Mononuclear cell (primary cell): ENCODE measurements around the gene AHCYL2. TPM values are rescaled to one million over a fixed set of nuclear protein-coding genes. Genes with fewer than 3 reads are reported as not detected.
"Not testable (repeated sequence)": the region's sequence is repeated elsewhere in the genome, so short reads cannot be mapped to it uniquely, and the experiment has no call there.

Experiments used
- H3K27me3 ChIP-seq: 2 replicates; pipeline ENCODE4 v1.6.0; 2011; ENCODE audit warnings: low read length, control low read depth; ENCODE audit not compliant: insufficient read depth
- H3K4me1 ChIP-seq: 2 replicates; pipeline ENCODE4 v1.5.1; 2011; ENCODE audit warnings: mild to moderate bottlenecking, low read length, control low read depth; ENCODE audit not compliant: insufficient read depth
- H3K4me3 ChIP-seq: 2 replicates; pipeline ENCODE4 v1.5.1; 2011; ENCODE audit warnings: mild to moderate bottlenecking, low read length, moderate library complexity
- H3K9me3 ChIP-seq: 2 replicates; pipeline ENCODE4 v1.5.1; 2011; ENCODE audit warnings: low read depth, mild to moderate bottlenecking, control low read depth, low read length
- total RNA-seq: library from RNA; depleted of rRNA; stranded (reverse); fragments of >200 nt; gene quantifications from one replicate; pipeline ENCODE4 v1.2.3, GENCODE V29; 2012

The AHCYL2 gene
- total RNA-seq, 1 donor = 6.5 TPM

DNA sequence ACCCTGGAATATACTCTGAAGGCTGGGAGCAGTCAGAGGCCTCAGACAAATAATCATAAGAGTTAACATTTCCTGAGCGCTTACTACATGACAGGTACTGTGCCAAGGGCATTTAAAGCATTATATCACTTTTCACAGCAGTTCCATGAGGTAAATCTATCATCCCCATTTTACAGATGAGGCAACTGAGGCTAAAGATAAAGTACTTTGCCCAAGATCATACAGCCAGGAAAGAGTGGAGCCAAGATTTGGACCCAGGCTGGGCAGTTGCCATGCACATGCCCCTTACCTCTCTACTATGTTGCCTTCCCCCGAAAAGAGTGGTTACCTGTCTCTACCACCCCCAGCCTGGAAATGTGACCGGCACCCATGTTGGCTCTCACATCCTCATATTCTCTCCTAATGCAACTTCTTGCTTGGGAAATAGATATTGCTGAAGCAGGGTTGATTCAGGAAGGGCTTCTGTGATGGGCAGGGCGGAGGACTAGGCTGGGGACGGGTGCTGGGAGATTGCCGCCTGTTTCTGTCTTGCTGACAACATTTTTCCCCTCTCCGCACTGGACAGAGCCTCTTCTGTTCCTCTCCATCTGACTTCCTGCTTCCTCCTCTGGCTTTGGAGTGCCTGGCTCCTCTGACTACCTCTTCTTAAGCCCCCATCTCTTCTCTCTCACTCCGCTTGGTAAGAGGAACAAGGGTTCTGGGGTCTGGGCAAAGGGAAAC lies 22.6 kb upstream of the AHCYL2 start:
- H3K9me3 ChIP-seq = no peaks in the 10 kb centered on the region
- no peak overlapping the region for H3K4me3 ChIP-seq
- no peaks in the 10 kb centered on the region for H3K27me3 ChIP-seq
- H3K4me1 ChIP-seq = no peaks in the 10 kb centered on the region

DNA sequence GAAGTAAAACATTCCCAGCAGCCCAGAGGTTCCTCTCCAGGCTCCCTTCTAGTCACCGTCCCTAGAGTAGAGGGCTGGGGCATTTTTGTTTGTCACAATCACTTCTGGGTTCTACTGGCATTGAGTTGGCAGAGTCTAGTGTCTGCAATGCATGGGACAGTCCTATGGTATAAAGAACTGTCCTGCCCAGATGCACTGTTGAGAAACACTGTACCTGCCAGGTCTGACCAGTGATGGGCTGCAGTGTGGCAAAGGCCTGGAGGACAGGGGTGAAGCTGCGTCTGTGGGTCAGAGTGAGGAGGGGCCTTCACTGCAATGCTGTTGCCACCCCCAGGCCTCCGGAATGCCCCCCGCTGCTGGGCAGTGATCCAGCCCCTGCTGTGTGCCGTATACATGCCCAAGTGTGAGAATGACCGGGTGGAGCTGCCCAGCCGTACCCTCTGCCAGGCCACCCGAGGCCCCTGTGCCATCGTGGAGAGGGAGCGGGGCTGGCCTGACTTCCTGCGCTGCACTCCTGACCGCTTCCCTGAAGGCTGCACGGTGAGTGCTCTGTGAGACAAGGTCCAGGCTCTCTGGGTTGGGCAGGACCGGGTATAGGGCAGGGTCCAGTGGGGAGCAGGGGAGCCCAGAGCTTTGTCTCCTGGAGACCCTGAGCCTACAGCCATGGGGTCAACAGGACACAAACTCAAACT lies 21.6 kb upstream of the AHCYL2 start:
- no peaks in the 10 kb centered on the region for H3K9me3 ChIP-seq
- H3K4me3 ChIP-seq = no peak overlapping the region
- H3K27me3 ChIP-seq = no peaks in the 10 kb centered on the region
- no peaks in the 10 kb centered on the region for H3K4me1 ChIP-seq

DNA sequence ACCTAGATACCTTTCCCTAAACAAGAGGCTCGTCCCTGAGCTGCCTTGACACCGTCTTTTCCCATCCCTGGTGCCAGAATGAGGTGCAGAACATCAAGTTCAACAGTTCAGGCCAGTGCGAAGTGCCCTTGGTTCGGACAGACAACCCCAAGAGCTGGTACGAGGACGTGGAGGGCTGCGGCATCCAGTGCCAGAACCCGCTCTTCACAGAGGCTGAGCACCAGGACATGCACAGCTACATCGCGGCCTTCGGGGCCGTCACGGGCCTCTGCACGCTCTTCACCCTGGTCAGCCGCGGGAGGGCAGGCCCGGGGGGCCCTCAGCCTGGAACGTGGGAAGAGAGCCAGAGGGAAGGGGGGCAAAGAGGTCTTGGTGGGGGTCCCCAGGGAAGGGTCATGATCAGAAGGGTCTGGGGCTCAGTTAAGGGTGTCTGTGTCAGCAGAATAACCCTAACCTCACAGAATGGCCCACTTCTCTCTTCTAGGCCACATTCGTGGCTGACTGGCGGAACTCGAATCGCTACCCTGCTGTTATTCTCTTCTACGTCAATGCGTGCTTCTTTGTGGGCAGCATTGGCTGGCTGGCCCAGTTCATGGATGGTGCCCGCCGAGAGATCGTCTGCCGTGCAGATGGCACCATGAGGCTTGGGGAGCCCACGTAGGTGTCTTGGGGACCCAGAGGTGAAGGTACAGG lies 19.6 kb upstream of the AHCYL2 start:
- Histone ChIP-seq H3K4me1 (no peaks in the 10 kb centered on the region), H3K4me3 (no peak overlapping the region), H3K27me3 (no peaks in the 10 kb centered on the region), H3K9me3 (no peaks in the 10 kb centered on the region)

DNA sequence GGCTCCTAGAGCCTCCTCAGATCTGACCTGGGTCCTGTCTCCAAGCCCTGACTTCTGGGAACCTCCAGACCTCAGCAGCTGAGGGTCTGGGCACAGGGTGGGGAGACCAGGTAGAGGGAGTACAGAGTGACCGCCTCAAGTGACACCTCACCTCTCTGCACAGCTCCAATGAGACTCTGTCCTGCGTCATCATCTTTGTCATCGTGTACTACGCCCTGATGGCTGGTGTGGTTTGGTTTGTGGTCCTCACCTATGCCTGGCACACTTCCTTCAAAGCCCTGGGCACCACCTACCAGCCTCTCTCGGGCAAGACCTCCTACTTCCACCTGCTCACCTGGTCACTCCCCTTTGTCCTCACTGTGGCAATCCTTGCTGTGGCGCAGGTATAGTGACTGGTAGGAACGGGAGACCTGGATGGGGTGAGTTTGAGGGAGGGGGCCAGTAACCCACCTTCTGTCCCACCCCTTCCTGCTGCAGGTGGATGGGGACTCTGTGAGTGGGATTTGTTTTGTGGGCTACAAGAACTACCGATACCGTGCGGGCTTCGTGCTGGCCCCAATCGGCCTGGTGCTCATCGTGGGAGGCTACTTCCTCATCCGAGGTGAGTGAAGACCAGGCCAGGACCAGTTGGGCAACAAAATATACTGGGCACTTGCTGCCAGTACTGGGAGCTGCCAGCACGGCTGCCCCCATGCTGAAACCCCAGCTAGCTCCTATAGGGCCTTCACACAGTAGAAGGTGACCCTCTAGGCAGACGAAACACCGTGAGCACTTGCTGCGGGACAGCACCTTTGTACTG lies 18.6 kb upstream of the AHCYL2 start:
- H3K27me3 ChIP-seq = no peaks in the 10 kb centered on the region
- no peaks in the 10 kb centered on the region for H3K9me3 ChIP-seq
- no peaks in the 10 kb centered on the region for H3K4me1 ChIP-seq
- H3K4me3 ChIP-seq = no peak overlapping the region

DNA sequence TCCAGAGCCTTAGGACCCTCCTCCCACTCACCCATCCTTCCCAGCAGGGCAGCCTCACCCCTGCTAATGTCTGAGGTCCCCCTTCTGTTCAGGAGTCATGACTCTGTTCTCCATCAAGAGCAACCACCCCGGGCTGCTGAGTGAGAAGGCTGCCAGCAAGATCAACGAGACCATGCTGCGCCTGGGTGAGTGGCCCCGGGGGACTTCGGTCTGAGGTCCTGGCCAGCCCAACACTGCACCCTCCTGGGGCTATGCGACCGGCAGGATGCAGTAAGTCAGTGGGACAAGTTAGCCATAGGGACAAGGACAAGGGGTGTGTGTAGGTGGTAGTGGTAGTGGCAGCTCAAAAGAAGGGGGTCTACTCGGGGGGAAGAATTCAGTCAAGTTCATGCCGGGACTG lies 16.2 kb upstream of the AHCYL2 start:
- H3K4me3 ChIP-seq = no peak overlapping the region
- no peaks in the 10 kb centered on the region for H3K27me3 ChIP-seq
- H3K9me3 ChIP-seq = no peaks in the 10 kb centered on the region
- H3K4me1 ChIP-seq = no peaks in the 10 kb centered on the region

DNA sequence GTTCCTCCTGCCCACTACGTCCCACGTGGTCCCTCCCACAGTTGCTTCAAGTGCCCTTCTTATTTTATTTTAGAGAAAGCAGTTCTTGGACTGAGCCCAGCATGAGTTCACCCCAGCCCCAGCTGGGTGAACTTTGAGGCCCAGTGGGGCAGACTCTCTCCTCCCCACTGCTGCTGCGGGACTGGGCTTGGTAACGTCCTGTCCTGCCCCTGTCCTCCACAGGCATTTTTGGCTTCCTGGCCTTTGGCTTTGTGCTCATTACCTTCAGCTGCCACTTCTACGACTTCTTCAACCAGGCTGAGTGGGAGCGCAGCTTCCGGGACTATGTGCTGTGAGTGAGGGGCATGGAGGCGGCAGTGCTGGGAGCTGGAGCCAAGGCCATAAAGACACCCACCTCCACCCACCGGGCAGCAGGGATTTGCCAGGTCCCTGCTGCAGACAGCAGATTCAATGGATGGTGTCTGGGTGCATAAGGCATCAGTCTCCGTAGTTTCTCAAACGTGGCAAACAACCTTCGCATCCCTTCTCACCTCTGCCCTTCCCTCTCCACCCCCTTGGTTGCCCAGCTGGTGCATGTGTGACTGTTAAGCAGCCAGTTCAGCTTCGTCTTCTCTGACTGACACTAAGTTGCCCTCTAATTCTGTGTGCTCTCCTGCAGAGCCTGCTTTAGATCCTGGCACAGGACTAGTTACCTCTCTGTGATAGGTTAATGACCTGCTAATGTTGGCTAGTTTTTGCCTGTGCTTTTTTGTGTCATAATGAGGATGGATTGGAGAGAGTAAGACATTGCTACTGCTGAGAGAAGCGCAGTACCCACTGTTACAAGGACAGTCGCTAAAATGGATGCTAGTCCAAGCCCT lies 15.5 kb upstream of the AHCYL2 start:
- Histone ChIP-seq H3K4me1 (no peaks in the 10 kb centered on the region), H3K27me3 (no peaks in the 10 kb centered on the region), H3K9me3 (no peaks in the 10 kb centered on the region), H3K4me3 (no peak overlapping the region)

DNA sequence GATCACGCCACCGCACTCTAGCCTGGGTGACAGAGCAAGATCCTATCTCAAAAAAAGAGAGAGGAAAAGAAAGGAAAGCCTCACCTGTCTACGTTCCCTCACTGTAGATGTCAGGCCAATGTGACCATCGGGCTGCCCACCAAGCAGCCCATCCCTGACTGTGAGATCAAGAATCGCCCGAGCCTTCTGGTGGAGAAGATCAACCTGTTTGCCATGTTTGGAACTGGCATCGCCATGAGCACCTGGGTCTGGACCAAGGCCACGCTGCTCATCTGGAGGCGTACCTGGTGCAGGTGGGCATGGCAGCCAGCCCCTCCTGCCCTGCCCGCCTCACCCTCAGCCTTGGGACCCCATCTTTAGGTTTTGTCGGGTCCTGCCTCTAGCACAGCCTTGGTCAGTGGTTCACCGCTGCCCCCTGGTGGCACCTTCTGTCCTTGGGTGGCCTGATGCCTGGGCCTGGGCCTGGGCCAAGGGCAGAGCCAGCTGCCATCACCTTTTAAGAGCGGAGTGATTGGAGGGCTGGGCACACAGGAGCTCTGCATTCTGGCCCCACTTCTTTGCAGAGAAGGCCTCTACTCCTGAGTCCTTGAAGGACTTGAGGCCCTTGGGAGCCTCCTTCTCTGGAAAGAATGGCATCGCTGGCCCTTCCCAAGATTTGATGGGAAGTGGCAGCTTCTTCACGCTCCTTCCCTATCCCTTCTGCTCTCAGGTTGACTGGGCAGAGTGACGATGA lies 14.4 kb upstream of the AHCYL2 start:
- Histone ChIP-seq H3K4me3 (no peak overlapping the region), H3K9me3 (no peaks in the 10 kb centered on the region), H3K4me1 (no peaks in the 10 kb centered on the region), H3K27me3 (no peaks in the 10 kb centered on the region)

DNA sequence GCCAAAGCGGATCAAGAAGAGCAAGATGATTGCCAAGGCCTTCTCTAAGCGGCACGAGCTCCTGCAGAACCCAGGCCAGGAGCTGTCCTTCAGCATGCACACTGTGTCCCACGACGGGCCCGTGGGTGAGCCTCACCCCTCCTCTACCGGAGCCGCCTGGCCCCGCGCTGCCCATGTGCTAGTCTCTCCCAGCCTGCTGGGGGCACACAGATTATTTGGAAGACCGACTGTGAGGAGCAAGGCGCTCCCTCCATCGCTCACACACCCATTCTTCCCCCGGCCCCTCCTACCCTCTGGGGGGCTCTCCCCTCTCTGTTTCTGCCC lies 13.9 kb upstream of the AHCYL2 start:
- no peak overlapping the region for H3K4me3 ChIP-seq
- no peaks in the 10 kb centered on the region for H3K9me3 ChIP-seq
- no peaks in the 10 kb centered on the region for H3K4me1 ChIP-seq
- H3K27me3 ChIP-seq = no peaks in the 10 kb centered on the region

DNA sequence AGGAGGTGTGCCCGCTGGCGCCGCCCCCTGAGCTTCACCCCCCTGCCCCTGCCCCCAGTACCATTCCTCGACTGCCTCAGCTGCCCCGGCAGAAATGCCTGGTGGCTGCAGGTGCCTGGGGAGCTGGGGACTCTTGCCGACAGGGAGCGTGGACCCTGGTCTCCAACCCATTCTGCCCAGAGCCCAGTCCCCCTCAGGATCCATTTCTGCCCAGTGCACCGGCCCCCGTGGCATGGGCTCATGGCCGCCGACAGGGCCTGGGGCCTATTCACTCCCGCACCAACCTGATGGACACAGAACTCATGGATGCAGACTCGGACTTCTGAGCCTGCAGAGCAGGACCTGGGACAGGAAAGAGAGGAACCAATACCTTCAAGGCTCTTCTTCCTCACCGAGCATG lies 12.7 kb upstream of the AHCYL2 start:
- no peaks in the 10 kb centered on the region for H3K27me3 ChIP-seq
- no peaks in the 10 kb centered on the region for H3K4me1 ChIP-seq
- H3K4me3 ChIP-seq = no peak overlapping the region
- no peaks in the 10 kb centered on the region for H3K9me3 ChIP-seq

DNA sequence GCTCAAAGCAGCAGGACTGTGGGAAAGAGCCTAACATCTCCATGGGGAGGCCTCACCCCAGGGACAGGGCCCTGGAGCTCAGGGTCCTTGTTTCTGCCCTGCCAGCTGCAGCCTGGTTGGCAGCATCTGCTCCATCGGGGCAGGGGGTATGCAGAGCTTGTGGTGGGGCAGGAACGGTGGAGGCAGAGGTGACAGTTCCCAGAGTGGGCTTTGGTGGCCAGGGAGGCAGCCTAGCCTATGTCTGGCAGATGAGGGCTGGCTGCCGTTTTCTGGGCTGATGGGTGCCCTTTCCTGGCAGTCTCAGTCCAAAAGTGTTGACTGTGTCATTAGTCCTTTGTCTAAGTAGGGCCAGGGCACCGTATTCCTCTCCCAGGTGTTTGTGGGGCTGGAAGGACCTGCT lies 12.2 kb upstream of the AHCYL2 start:
- no peaks in the 10 kb centered on the region for H3K27me3 ChIP-seq
- no peak overlapping the region for H3K4me3 ChIP-seq
- no peaks in the 10 kb centered on the region for H3K4me1 ChIP-seq
- H3K9me3 ChIP-seq = no peaks in the 10 kb centered on the region

DNA sequence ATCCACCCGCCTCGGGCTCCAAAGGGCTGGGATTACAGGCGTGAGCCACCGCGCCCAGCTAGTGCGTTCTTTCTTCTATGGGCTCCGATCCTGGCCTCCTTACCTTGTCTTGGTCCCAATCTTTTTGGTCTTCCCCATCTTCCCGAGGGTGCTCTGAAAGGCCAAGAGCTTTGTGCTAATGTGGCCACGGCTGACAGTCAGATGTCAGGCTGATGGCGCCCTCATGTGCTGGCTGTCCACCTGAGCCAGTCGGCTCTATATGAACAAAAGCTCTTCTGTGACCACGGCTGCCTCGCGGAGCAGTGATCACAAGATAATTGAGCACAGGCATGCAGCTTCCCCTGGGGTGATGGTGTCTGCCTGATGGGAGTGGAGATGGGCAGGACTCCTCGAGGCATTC lies 11.0 kb upstream of the AHCYL2 start:
- H3K27me3 ChIP-seq = no peaks in the 10 kb centered on the region

DNA sequence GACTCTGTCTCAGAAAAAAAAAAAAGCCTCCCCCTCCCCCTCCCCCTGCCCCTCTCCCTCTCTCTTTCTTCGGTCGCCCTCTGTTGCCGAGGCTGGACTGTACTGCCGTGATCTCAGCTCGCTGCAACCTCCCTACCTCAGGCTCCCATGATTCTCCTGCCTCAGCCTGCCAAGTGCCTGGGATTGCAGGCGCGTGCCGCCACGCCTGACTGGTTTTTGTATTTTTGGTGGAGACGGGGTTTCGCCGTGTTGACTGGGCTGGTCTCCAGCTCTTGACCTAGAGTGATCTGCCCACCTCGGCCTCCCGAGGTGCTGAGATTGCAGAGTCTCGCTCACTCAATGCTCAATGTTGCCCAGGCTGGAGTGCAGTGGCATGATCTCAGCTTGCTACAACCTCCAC lies 9.1 kb upstream of the AHCYL2 start:
- not testable (repeated sequence) for H3K4me1 ChIP-seq, H3K4me3 ChIP-seq, H3K27me3 ChIP-seq, H3K9me3 ChIP-seq

More for the DNA sequence above, 11.0 kb upstream of the AHCYL2 start:
- Histone ChIP-seq H3K4me3 (no peak overlapping the region), H3K4me1 (no peaks in the 10 kb centered on the region), H3K9me3 (no peaks in the 10 kb centered on the region)

DNA sequence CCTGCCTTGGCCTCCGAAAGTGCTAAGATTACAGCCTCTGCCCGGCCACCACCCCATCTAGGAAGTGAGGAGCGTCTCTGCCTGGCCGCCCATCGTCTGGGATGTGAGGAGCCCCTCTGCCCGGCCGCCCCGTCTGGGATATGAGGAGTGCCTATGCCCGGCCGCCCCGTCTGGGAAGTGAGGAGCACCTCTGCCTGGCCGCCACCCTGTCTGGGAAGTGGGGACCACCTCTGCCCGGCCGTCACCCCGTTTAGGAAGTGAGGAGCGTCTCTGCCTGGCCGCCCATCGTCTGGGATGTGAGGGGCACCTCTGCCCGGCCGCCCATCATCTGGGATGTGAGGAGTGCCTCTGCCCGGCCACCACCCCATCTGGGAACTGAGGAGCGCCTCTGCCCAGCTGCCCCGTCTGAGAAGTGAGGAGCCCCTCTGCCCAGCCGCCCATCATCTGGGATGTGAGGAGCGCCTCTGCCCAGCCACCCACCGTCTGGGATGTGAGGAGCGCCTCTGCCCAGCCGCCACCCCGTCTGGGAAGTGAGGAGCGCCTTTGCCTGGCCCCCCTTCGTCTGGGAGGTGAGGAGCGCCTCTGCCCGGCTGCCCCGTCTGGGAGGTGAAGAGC lies 8.6 kb upstream of the AHCYL2 start:
- H3K4me1 ChIP-seq, H3K9me3 ChIP-seq, H3K4me3 ChIP-seq: not testable (repeated sequence)

More for the DNA sequence above, 8.6 kb upstream of the AHCYL2 start:
- not testable (repeated sequence) for H3K27me3 ChIP-seq
